AG04449 (cell line): Measurements from ENCODE around the gene FLRT1.
A peak's percentile ranks its signal among the peaks of the same experiment; 100 is the strongest.

Experiments
- CTCF ChIA-PET: fragments of 350-600 bp; formaldehyde crosslinking; extraction: SDS; loops from one replicate; lab custom pipeline; 2021; ENCODE audit warnings: antibody characterized with exemption; lab: Yijun Ruan, JAX
- POLR2A ChIA-PET: fragments of 400-600, 350-600 bp; formaldehyde crosslinking; extraction: SDS; loops from one replicate; lab custom pipeline; 2020; ENCODE audit warnings: antibody characterized with exemption, inconsistent platforms; lab: Yijun Ruan, JAX
- DNase-seq: peaks from one replicate; pipeline ENCODE4 v3.0.0-alpha.2; 2010; ENCODE audit warnings: low read depth, low spot score
- H3K4me3 ChIP-seq: 2 replicates; pipeline ENCODE4 v1.5.1; 2011; ENCODE audit warnings: low read depth, mild to moderate bottlenecking, control low read depth, low read length
- TF ChIP-seq, protein P1 (sequence below): IDR thresholded peaks from one replicate; pipeline ENCODE4 v1.5.1; 2011; ENCODE audit warnings: mild to moderate bottlenecking, moderate library complexity, low read length, control low read depth, inconsistent platforms; ENCODE audit not compliant: insufficient read depth; ENCODE audit errors: missing control alignments

The FLRT1 gene, protein sequence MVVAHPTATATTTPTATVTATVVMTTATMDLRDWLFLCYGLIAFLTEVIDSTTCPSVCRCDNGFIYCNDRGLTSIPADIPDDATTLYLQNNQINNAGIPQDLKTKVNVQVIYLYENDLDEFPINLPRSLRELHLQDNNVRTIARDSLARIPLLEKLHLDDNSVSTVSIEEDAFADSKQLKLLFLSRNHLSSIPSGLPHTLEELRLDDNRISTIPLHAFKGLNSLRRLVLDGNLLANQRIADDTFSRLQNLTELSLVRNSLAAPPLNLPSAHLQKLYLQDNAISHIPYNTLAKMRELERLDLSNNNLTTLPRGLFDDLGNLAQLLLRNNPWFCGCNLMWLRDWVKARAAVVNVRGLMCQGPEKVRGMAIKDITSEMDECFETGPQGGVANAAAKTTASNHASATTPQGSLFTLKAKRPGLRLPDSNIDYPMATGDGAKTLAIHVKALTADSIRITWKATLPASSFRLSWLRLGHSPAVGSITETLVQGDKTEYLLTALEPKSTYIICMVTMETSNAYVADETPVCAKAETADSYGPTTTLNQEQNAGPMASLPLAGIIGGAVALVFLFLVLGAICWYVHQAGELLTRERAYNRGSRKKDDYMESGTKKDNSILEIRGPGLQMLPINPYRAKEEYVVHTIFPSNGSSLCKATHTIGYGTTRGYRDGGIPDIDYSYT

GRCh38 chr11:64035576-64035975 lies at the start of gene FLRT1:
FLRT1 (plus strand) TSS chr11:64035931; CDS start chr11:64116268, 80,337 bp downstream.
- no peak for DNase-seq
- TF ChIP-seq, protein P1, sequence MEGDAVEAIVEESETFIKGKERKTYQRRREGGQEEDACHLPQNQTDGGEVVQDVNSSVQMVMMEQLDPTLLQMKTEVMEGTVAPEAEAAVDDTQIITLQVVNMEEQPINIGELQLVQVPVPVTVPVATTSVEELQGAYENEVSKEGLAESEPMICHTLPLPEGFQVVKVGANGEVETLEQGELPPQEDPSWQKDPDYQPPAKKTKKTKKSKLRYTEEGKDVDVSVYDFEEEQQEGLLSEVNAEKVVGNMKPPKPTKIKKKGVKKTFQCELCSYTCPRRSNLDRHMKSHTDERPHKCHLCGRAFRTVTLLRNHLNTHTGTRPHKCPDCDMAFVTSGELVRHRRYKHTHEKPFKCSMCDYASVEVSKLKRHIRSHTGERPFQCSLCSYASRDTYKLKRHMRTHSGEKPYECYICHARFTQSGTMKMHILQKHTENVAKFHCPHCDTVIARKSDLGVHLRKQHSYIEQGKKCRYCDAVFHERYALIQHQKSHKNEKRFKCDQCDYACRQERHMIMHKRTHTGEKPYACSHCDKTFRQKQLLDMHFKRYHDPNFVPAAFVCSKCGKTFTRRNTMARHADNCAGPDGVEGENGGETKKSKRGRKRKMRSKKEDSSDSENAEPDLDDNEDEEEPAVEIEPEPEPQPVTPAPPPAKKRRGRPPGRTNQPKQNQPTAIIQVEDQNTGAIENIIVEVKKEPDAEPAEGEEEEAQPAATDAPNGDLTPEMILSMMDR = no peak
- CTCF ChIA-PET = interaction anchor here (1.2 to 6.2 kb wide), 4 partner anchors 10 to 115 kb away, joined by 3 to 60 read pairs (median 6); no protein-coding TSS in a partner anchor
- POLR2A ChIA-PET = no interaction called here
- peak within 1 kb of the TSS; percentile 54 for H3K4me3 ChIP-seq

DNA sequence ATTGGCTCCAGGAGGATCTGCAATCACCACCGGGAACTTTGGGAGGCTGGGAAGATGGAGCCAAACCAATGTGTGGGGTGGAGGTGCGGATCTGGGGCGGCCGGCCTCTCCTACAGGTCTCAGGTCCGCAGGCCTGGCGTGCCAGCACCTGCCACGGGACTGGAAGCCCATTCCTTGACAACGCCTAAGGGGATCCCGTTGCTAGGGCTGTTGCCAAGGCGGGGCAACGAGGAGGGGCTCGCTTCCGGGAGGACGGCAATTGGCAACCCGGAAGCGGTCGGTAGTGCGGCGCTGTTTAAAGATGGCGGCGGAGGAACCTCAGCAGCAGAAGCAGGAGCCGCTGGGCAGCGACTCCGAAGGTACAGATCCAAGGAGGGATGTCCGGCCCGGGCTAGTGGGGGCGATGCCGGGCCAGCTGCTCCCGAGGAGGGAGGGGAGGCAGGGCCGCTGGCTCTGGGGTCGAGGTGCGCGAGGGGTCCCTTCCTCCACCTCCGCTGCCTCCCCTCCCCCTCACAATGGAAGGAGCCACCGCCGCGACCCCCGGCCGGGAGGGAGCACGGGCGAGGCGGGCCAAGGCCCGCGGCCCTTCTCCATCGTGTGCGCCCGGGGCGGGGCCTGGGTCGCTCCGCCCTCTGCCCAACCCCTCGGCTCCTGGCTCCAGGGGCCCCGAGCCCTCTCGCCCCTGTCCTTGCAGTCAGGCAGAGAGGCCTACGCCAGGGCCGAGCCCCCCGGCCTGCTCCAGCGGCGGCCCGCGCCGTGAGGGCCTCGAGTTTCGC lies 49.4 kb upstream of the FLRT1 start, which contains the start of gene OTUB1:
Gene OTUB1, plus strand, starts transcription at position 283 of the 776 bp plus-strand sequence. Its CDS starts 19 bp downstream, at position 302.
- ChIA-PET CTCF (interaction anchor here (1.0 to 3.2 kb wide), 3 partner anchors 15 to 151 kb away, joined by 3 to 34 read pairs (median 8); no protein-coding TSS in a partner anchor), POLR2A (no interaction called here)
- peak within 1 kb of the TSS; percentile 96 for H3K4me3 ChIP-seq
- TF ChIP-seq, protein P1 = no peak
- DNase-seq = peak; percentile 36

GRCh38 chr11:63986932-63987513 lies 48.7 kb upstream of the FLRT1 start:
- CTCF ChIA-PET = interaction anchor here (0.6 to 3.2 kb wide), 5 partner anchors 14 to 162 kb away, joined by 3 to 34 read pairs (median 7); no protein-coding TSS in a partner anchor
- TF ChIP-seq, protein P1 = no peak
- peak overlapping the region; percentile 96 for H3K4me3 ChIP-seq
- POLR2A ChIA-PET = no interaction called here
- DNase-seq = no peak

DNA sequence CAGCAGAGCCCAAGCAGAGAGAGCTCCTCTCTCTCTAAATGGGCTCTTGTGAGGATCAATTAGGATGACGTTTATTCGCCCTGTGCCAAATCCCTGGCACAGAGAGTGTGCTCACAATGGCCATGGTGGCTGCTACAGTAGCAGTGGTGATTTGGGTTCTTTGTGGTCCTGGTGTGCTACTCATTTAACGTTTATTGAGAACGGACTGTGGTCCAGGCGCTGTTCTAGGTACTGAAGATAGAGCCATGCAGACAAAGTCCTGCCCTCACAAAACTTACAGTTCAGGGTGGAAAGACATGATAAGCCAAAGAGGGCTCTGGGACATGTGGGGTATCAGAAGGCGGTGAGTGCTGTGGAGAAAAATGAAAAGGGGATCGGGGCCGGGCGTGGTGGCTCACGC lies 44.2 kb upstream of the FLRT1 start:
- TF ChIP-seq, protein P1 = no peak
- no peak overlapping the region for H3K4me3 ChIP-seq
- CTCF ChIA-PET = interaction anchor here (1.1 to 4.5 kb wide), 4 partner anchors 9 to 161 kb away, joined by 3 to 49 read pairs (median 6); no protein-coding TSS in a partner anchor
- POLR2A ChIA-PET = no interaction called here
- no peak for DNase-seq

DNA sequence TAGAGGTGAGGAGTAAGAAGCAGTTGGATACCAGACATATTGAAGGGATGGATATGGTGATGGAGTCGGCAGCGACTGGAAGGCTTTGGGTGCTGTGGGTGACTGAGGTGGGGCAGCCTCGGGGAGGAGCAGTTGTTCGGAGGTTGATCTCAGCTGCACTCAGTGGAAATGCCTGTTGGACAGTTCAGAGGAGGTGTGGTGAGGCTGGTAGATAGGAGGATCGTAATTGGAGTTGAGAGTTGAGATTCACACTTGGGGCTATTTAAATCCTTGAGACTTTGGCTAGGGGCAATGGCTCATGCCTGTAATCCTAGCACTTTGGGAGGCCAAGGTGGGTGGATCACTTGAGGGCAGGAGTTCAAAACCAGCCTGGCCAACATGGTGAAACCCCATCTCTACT lies 42.6 kb upstream of the FLRT1 start:
- ChIA-PET CTCF (interaction anchor here (0.5 to 4.5 kb wide), 3 partner anchors 8 to 40 kb away, joined by 3 to 49 read pairs (median 4); no protein-coding TSS in a partner anchor), POLR2A (no interaction called here)
- no peak for DNase-seq
- TF ChIP-seq, protein P1 = no peak
- no peak overlapping the region for H3K4me3 ChIP-seq
